Lower leg skin (tissue), 3 donors: ENCODE results near the gene IFT80.

Experiments
- POLR2A ChIP-seq, 2 donors: fragments of 450-650 bp; IDR thresholded peaks; one replicate each; pipeline ENCODE4 v1.6.1; 2016 to 2017; ENCODE audit warnings: antibody characterized with exemption in 2 of 2, mild to moderate bottlenecking in 1 of 2, moderate library complexity in 1 of 2
- TF ChIP-seq, protein P1 (sequence below), 3 donors: fragments of 450-650 bp; IDR thresholded peaks; one replicate each; pipeline ENCODE4 v1.5.1; 2016; ENCODE audit warnings: antibody characterized with exemption in 3 of 3, mild to moderate bottlenecking in 3 of 3, moderate library complexity in 2 of 3

DNA sequence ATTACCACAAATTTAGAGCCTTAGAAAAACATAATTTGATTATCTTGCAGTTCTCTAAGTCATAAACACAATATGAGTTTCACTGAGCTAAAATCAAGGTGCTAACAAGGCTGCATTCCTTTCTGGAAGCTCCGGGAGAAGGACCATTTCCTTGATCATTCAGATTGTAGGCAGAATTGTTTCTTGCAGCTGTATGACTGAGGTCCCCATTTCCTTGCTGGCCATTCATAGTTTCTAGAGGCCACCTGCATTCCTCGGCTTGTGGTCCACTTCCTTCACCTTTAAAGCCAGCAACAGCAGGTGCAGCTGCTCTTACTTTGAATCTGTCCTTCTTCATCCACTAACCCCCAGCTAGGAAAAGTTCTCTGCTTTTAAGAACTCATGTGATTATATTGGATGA lies 58.7 kb downstream of the IFT80 start:
- TF ChIP-seq, protein P1, sequence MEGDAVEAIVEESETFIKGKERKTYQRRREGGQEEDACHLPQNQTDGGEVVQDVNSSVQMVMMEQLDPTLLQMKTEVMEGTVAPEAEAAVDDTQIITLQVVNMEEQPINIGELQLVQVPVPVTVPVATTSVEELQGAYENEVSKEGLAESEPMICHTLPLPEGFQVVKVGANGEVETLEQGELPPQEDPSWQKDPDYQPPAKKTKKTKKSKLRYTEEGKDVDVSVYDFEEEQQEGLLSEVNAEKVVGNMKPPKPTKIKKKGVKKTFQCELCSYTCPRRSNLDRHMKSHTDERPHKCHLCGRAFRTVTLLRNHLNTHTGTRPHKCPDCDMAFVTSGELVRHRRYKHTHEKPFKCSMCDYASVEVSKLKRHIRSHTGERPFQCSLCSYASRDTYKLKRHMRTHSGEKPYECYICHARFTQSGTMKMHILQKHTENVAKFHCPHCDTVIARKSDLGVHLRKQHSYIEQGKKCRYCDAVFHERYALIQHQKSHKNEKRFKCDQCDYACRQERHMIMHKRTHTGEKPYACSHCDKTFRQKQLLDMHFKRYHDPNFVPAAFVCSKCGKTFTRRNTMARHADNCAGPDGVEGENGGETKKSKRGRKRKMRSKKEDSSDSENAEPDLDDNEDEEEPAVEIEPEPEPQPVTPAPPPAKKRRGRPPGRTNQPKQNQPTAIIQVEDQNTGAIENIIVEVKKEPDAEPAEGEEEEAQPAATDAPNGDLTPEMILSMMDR (IDR thresholded peaks at IDR 0.05) = no peak
- no peak for TF ChIP-seq POLR2A (IDR thresholded peaks at IDR 0.05)
